NCI-H510A (cell line): ENCODE data around the gene PAIP2.
A peak's percentile ranks its signal among the peaks of the same experiment; 100 is the strongest.
"Not testable (repeated sequence)": the region's sequence is repeated elsewhere in the genome, so short reads cannot be mapped to it uniquely, and the experiment has no call there.

Experiments
- DNase-seq: peaks from one replicate; lab custom pipeline; 2025; lab: John Stamatoyannopoulos, UW

PAIP2 gene, protein sequence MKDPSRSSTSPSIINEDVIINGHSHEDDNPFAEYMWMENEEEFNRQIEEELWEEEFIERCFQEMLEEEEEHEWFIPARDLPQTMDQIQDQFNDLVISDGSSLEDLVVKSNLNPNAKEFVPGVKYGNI

DNA sequence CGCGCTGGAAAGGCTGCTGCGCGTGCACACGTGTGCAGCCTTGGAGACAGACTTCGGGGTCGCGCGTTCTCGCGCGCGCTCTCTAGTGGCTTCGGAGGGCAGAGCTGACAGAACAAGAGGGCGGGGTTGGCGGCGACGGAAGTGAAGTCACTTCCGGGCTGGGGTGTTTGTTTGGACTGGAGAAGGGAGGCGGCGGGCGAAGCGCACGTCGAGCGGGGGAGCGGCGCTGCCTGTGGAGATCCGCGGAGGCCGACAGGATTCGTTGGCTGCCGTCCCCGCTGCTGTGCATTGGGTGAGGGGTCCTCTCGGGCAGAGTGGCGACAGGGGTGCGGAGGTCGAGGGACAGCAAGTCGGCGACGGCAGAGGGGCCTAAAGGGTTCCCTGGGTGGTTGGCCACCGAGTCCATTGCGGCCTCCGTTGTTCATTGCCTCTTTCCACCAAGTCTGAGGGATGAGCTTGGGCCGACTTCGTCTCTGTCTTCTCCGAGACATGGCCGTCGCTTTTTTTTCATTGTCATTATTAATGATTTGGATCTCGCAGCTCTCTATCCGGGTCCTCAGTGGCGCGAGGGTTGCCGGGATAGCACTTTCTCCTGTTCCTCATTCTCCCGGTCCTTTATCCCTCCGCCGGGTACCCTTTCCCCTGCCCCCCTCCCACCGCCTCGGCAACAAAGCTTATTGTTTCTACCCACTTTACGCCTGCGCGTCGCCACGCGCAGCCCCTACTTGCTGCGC is at the start of gene PAIP2:
TSS of gene PAIP2 (plus strand) at position 166 of the 734 bp plus-strand sequence. CDS start 21,931 bp downstream, outside the sequence.
- DNase-seq, result peak; percentile 86

DNA sequence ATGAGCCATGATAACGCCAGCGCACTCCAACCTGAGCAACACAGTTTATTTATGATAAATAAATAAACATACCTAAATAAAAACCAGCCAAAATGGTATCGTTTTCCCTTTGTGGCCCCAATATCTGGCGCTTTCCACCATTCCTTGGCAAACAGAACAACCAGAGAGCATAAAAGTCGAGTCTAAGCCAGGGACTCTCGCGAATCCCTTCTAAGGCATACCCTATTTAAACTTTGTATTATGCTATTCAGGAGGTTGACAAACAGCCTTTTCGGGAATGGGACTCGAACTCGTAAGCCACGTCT is 48.5 kb upstream of the PAIP2 start:
- no peak for DNase-seq

DNA sequence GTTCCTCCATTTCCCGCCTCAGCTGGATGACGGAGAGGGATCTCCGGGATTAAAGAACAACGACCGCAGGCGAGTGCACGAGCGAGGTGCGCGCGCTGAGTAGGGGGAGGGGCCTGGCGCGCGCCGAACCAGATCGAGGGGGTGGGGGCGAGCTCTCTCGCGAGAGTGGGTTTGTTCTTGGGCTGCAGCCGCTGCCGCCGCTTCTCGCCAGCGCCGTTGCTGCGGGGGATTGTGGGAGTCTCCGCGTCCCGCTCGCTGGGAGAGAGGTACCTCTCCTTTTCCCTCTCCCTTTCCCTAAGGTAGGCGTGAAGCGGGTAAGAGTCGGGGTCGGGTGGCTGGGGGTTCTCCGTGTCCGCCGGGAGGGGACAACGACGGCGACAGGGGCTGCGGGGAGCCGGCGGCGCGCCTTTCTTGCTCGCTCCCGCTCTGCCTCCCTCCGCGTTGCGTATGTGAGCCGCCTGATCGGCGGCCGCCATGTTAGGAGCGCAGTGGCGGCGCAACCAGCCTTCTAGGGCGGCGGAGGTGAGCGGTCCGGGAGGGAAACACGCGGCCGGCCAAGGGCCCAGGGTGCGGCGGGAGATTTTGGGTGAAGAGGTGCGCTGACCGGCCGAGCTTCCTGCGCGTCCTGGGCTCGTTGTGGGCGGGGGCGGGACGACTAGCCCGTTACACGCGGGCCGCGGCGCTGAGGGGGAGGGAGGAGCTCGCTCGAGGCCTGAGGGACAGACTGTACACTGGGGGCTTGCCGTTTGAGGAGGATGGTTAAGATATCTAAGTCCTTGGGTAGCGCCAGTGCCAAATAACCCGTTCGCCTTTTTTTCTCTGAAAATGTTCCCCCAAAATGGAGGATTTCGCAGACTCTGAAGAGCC is 47.9 kb upstream of the PAIP2 start, which contains the start of gene MATR3:
TSS of gene MATR3 (plus strand) at position 234 of the 867 bp plus-strand sequence. CDS start 13,676 bp downstream, outside the sequence.
- peak; percentile 77 for DNase-seq

DNA sequence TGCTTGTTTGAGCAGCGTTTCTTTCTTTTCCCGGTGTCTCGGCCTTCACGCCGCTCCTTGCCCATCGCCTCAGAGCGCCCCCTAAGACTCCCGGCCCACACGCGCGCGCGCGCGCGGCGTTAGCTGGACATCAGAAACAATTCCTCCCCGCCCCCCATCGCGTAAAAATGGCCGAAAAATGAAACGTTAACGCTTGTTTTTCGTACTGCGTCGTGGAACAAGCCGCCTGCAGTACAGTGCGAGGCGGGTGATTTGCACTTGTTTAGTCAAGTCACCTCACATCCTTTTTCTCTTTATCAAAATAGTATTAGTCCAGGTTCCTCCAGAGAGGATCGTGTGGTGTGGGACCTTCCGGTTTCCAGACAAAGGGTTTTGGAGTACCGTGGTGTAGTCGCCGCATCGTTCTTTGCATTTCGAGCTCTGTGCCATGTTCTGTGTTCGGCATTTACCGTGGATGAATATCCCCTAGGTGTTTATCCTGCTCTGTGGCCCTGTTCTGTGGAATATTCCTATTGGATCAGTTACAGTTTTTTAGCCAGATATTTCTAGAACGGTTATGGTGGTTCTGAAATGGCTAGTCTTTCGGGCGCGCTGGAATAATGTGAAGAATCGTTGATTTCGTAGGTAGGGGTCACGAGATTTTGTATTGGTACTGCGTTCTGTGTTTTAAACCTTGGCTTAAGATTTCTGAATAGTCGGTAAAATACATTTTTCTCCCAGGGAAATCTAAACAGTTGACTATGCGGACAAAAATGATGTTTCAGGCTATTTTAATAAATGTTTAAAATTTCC is 47.1 kb upstream of the PAIP2 start:
- peak; percentile 49 for DNase-seq

DNA sequence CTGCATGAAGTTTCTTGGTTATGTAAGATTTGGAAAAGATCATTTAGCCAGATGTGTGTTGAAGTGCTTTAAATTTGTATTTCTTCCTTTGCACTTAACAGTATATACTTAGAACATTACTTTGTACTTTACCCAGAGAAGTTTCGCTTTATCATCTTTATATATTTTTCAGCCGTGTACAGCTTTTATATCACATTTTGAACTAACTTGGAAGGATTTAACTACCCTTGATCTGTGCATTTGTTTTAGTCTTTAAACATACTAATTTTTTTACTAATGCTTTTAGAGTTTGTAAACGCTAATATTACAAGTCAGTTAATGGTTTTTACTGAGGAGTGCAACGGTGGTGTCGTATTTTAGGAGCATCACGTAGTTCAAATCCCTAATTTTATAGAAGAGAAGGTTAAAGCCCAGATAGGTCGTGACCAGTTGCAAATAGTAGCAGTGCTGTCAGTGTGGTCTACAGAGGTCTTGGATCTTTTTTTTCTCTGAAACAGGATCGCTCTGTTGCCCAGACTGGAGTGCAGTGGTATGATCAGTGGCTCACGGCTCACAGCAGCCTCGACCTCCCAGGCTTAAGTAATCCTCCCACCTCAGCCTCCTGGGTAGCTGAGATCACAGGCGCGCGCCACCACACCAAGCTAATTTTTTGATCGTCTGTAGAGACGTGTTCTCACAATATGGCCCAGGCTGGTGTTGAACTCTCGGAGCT is 46.2 kb upstream of the PAIP2 start:
- no peak for DNase-seq

DNA sequence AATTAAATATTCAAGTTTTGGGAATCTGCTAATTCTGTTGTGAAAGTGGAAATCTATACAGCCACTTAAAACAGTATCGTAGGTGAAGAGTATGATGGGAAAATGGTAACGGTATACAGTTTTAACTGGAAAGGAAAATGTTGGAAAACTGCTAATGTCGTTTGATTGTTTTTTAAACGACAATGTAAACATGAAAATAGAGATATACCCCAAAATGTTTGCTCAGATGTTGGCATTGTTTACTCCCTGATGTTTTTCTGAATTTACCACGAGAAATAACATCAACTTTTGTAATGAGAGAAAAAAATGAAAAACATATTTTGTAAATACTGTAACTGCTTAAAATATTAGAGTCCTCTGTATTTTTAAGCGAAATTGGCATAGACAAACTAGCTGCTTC is 45.5 kb upstream of the PAIP2 start:
- DNase-seq, result no peak

DNA sequence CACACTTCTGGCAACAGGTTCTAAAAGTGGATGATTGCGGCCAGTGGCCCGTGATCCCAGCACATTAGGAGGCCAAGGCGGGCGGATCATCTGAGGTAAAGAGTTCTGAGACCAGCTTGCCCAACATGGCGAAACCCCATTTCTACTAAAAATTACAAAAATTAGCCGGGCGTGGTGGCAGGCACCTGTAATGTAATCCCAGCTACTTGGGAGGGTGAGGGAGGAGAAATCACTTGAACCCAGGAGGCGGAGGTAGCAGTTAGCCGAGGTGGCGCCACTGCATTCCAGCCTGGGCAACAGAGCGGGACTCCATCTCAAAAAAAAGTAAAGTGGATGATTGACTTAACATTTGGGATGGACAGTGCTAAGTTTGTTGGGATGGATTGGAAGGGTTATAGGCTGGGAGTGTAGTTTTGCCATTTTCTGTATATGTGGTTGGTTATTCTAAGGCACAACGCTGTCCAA is 44.8 kb upstream of the PAIP2 start:
- DNase-seq, result no peak

DNA sequence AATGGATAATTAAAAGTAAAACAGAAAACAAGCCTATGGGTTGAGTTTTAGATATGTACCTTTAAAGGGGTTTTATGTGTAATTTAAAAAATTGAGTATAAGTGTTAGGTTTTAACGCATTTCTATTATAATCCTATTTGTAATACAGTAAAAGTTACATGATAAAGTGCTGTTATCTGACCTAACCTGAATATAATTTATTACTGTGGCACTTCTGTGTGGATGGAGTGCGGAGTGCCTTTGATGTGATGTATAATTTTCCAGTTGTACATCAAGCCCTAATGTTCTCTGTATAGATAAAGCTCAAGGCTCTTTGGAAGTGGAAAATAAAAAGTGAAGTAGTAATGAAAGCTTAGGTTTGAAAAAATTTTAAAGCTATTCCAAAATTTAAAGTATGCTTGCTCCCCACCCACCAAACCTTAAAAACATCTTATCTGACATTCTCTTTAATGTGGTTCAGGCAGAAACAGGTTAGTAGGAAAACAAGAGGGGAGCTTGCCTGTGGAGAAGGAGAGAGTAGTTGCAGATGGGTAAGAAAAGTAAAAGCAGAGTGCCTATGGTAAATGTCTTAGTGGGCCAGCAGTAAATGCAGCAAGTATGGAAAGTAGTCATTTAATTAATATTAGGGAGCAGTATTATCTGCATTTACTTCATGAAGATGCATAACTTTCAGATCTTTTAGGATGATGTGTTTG is 44.1 kb upstream of the PAIP2 start:
- DNase-seq, result no peak

DNA sequence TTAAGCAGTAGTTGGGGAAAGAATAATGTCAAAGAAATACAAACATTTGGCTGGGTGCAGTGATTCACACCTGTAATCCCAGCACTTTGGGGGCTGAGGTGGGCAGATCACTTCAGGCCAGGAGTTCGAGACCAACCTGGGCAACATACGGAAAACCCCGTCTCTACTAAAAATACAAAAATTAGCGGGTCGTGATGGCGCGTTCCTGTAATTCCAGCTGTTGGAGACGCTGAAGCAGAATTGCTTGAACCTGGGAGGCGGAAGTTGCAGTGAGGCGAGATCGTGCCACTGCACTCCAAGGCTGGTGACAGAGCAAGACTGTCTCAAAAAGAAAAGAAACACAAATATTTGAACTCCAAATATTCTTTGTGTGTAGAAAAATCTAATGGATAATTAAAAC is 43.4 kb upstream of the PAIP2 start:
- DNase-seq, result no peak

DNA sequence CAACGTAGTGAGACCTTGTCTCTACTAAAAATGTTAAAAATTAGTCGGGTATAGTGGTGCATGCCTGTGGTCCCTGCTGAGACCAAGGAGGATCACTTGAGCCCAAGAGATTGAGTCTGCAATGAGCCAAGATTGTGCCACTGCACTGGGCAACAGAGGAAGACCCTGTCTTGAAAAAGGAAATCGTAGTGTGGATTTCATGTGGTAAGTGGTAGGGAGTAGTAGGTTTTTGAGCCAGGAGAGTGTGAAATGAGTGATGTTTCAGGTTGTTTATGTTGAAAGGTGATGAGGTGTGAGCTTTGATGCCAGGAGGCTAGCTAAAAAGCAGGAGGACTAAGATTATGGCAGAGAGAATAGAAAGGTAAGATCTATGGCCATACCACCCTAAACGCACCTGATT is 42.2 kb upstream of the PAIP2 start:
- no peak for DNase-seq

DNA sequence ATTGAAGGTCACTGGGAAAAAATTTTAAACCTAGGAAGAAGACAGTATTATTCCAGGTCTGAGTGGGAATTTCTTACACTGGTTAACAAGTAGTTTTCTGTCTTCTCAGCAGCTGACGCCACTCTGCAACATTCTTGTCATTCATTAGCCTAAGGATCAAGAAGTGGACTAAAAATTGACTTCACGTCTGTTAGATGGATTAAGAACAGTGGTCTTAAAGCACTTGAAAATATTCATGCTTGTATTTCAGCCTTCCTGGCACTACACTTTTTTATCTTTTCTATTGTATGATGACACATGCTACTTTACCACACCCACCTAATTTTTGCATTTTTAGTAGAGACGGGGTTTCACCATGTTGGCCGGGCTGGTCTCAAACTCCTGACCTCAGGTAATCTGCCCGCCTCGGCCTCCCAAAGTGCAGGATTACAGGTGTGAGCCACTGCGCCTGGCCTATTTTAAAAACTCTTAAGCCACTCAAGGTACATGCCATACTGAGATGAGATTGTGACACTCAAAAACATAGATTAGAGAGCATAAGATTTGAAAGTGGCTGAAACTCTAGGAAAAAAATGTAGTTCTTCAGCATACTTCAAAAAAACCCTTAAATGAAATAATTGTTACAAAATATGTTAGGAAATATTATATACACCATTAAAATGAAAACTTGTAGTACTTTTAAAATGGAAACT is 39.7 kb upstream of the PAIP2 start:
- no peak for DNase-seq

DNA sequence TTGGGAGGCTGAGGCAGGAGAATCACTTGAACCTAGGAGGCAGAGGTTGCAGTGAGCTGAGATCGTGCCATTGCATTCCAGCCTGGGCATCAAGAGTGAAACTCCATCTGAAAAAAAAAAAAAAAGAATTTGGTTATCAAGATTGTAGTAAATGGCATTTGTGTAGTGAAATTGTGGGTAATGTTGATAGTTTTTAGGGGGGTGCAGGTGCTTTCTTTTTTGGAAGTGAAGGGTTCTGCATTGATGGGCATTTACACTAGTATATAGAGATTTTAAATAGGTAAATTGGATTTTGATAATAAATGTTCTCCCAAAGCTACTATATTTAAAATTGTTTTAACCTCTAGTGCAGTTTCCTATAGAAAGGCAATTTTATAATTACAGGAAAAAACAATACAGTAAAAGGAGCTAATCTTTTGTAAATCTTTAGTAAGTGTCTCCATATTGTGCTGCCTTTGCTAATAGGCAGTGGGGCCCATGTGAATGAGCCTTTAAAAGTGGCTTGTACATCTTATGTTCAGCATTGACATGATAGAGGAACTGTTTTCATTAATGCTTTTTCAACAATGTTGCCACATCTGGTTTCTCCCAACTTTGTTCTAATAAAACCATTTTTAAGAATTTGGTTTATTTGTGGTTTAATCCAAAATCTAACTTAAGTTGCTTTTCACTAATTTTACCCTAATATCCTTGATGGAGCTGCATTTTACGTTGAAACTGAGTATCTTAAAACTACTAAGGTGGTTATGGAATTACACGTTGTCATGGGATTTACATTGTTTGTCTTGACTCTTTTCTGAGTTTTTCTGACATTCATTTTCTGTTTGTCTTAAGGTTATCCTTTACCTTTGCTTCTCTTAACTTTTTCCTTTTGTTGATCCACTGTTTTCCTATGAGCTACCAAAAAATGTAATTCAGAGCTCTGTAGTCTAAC is 37.0 kb upstream of the PAIP2 start:
- DNase-seq, result no peak

DNA sequence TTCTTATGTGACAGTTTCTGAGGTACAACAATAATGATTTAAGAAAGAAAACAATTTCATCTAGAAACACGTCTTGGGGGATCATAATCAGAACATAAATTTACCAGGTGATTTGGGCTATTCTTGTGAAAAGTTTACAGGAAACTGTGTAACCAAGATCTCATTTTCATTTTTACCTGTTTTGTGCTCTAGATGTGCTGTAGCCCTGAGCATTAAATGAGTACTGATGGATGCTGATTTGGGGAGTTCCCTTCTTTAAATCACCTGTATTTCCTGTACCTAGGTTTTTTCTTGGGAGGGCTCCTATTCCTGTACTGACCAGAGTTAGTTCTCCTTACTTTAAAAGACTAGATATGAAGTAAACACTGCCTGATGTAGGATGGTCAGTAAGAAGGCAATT is 35.5 kb upstream of the PAIP2 start:
- DNase-seq, result no peak

DNA sequence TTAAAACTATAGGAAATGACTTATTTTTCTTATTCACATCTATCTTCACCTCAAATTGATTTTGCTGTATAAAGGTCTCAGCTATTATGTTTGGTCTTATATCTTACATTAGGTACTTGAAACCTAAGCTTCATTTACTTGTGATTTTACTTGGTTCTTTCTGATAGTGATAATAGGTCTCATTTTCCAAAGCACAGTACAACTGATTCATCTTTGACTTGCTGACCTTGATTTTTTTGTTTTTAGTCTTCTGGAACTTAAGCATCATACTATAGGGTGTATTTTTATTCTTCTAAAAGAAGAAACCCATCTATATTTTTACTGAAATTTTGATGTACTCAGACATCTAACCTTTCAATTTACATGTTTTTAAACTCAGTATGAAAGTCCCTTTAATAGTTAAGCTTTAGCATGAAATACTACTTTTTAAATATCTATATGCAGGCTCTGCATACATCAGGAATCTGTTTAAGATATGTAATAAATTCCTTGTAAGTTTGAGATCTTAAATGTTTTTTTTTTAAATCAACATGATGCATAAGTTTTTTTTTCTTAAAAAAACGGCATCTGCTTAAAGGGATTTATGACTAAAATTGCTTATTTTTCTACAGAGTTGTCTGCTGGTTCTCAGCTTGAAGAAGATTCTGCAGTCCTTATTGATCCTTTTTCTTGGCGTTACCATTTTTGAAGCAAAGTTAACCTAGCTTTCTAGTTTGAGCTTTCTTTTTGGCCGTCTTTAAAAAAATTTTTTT is 34.9 kb upstream of the PAIP2 start:
- DNase-seq, result no peak

DNA sequence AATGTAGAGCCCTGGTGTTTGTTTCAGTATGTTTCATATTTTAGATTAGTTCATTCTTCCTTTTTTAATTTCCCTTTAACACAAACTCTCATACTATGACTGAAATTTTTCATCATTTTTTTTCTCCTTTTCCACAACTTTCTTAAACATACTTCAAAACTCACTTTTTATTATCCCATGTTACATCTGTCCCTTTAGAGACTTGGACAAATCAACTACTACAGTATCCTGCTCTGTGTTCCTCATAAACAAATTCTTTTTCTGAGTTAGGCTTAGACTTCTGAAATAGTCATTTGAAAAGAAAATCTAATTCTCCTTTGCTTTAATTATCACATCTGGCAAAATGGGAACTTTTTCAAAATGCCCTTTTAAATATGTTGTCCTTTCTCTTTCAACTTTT is 32.9 kb upstream of the PAIP2 start:
- DNase-seq, result no peak

DNA sequence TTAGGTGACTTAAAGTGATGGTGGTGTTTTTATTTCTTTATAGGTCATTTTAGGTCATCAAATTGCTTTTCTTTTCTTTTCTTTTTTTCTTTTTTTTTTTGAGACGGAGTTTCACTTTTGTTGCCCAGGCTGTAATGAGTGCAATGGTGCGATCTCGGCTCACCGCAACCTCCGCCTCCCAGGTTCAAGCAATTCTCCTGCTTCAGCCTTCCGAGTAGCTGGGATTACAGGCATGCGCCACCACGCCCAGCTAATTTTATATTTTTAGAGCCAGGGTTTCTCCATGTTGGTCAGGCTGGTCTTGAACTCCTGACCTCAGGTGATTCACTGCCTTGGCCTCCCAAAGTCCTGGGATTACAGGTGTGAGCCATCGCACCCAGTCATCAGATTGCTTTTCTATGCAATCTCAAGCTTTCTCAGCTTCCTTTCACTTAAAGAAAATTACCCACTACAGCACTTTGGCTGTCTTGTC is 30.9 kb upstream of the PAIP2 start:
- not testable (repeated sequence) for DNase-seq

DNA sequence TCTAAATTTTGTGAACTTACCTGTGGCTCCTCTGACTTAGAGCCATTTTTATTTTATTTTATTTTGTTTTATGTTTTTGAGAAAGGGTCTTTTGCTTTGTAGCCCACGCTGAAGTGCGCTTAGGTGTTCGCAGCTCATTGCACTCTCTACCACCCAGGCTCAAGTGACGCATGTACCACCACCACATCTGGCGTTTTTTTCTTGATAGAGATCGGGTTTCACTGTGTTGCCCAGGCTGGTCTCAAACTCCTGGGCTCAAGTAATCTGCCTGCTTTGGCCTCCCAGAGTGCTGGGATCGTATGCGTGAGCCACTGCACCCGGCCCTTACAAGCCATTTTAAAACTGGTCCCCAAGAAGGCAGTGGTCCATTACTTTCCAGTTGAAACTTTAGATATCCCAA is 29.6 kb upstream of the PAIP2 start:
- no peak for DNase-seq

DNA sequence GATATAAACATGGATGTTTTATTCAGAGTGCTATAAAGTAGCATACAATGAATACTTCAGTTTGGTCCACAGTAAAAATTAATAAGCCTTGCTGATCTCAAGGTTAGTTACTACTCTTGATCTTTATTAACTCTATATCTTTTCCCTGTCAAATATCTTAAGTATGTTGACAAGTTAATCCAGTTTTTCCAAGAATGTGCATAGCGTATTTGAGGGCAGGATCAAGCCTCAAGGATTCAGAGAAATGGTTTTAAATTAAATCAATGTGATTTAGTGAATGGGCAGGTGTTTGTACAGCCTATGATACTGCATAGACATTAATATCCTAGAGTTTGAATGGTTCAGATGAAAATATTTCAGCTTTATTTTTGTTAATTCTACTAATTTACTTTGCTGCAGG is 27.4 kb upstream of the PAIP2 start:
- no peak for DNase-seq
